Measurements from ENCODE around the gene P2RX1.
"Not testable (repeated sequence)": the region's sequence is repeated elsewhere in the genome, so short reads cannot be mapped to it uniquely, and the experiment has no call there.

Gene P2RX1

DNA sequence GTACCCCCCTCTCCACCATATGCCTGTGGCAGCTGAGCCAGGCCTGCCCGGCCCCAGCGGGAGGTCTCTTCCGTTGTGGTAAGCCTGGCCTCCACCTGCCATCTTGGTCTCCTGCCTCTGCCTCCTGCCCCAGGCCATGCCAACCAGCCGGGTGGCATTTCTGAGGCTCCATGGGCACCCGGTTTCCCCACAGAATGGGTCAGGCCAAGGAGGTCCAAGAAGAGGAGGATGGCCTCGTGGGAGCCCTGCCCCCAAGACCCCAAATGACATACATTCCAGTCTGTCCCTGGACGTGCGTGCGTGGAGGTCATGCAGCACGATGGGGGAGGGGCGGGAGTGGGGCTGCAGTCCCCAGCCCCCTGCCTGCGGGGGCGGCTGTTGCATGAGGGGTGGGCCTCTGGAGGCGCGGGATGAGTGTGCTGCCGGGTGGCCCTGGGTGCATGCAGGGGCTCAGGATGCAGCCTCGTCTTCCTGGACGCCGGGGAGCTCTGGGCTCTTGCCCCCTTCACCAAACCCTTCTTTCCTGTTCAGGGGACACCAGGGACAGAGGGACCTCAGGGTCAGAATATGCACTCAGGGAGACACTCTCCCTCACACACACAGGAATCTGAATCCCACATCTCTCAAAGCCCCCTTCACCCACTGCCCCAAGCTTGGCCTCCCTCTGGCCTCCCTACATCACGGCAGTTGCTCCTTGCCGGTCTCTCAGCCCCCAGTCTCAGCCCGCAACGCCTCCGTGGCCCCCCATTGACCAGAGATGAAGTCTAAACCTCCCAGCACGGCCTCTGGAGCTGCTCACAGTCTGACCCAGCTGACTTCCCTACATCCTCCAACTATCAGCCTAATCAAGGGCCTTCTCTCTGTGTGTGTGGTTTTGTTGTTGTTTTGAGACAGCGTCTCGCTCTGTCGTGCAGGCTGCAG lies 54.2 kb downstream of the P2RX1 start:
- no peak for DNase-seq

DNA sequence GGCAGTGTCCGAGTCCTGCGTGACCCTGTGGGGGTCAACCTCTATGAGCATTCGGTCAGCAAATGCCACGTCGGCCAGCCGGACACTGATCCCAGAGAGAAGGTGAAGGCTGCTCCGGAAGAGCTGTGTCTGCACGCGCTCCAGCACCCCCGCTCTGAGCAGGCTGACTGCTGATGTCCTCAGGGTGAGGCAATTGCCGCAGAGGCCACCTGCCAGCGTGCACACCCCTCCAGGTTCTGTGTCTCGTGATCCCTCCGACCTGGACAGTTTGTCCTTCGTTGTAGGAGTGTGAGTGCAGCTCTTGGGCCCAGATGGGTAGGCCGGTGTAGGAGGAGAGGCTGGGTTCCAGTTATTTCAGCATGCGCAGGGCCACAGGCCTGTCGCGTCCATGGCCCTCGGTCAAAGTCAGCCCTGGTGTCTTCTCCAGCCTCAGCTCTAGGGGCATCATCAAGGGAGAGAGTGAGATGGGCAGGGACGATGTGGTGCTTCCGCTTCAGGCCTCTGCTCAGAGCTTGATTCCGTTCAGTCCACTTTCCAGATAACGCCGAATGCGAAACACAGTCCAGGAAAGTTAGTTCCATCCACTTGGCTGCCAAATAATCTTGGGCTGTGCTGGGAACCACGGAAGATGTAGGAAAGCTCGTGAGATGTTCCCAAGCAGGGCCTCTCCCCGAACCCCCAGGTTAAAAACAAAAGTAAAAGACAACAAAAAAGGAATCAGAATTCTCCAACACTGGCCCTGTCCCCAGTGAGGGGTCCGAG lies 55.1 kb downstream of the P2RX1 start:
- DNase-seq = no peak

DNA sequence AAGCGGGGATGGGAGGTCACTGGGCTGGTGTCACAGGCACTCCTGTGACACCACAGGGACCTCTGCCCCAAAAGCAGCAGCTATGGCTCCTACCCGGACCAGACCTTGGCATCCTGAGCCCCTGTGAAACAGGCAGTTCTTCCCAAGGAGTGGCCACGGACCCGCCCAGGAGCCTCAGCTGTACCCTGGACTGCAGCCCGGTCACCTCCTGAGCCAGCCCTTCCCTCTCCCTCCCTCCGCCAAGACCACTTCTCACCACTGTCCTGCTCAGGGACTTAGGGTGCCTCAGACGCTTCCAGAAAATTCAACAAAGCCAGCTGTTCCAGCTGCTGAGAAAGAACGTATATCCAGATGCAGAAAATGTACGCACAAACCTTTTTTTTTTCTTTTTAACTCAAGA lies 56.3 kb downstream of the P2RX1 start:
- no peak for DNase-seq

DNA sequence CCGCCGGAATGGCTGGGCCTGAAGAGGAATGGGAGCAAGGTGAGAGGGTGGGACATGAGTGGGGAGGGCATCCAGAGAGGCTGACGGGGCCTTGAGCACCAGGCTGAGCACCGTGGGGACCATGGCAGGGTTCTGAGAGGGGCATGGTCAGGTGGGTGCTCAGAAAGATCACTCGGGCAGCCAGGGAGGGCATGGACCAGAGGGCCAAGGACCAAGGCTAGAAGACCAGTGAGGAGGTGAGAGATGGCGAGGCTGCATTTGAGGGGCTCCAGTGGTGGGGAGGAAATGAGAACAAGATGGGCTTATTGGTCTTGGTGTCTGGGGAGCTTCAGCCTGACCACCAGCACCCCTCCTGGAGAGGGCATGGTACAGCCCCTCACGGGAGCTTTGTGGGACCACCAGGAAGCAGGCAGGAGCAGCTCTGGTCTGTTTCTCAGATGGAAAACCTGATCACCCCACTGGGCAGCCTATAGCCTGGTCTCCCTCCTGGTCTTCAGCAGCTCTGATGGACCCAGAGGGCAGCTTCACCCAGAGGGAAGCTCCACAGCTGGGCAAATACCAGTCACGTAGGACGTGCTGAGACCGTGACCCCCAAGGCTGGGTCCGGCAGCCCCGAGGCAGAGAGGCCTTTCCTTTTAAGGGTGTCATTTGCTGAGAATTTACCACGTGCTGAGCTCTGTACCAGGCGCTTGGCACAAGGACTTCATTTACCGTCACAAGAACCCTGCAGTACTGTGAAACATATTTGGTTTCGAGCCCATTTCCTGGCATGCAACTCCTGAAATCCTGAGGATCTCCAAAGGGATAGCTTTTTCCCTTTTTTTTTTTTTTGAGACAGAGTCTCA lies 58.8 kb downstream of the P2RX1 start:
- no peak for DNase-seq

DNA sequence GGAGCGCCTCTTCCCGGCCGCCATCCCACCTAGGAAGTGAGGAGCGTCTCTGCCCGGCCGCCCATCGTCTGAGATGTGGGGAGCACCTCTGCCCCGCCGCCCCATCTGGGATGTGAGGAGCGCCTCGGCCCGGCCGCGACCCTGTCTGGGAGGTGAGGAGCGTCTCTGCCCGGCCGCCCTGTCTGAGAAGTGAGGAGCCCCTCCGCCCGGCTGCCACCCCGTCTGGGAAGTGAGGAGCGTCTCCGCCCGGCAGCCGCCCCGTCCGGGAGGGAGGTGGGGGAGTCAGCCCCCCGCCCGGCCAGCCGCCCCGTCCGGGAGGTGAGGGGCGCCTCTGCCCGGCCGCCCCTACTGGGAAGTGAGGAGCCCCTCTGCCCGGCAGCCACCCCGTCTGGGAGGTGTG lies 62.1 kb downstream of the P2RX1 start:
- DNase-seq = not testable (repeated sequence)

DNA sequence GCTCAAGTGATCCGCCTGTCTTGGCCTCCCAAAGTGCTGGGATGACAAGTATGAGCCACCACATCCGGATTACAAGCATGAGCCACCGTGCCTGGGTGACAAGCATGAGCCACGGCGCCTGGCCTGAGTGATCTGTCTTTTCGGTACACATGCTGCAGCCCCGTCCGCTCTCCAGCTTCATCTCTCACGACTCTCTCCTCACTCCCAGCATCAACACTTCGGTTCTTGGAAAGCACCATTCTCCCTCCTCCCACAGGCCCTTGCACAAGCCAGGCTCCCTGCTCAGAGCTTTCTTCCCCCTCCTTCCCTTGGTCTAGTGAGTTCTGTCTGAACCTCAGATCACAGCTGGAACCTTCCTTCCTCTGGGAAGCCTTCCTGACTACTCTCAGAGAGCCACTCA lies 63.7 kb downstream of the P2RX1 start:
- no peak for DNase-seq

DNA sequence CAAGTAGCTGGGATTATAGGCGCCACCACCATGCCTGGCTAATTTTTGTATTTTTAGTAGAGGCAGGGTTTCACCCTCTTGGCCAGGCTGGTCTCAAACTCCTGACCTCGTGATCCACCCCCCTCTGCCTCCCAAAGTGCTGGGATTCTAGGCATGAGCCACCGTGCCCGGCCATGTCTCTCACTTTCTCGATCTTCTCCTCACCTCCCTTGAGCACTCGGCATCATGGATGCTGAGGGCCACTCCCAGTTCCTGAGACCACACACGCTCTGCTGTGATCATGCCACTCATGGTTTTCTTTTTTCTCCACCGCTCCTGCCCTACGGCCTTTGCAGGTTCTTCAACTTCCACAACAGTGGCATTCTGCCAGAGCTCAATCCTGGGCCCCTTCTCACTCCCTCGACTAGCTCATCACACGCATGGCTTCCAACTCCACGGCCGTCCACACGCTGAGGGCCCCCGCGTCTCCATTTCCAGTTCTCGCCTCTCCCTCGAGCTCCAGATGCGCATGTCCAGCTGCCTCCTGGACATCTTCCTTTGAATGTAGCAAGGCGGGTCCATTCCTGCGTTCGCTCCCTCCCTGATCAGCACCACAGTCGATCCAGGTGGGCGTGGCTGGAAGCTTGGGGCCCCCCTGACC lies 64.7 kb downstream of the P2RX1 start:
- no peak for DNase-seq

DNA sequence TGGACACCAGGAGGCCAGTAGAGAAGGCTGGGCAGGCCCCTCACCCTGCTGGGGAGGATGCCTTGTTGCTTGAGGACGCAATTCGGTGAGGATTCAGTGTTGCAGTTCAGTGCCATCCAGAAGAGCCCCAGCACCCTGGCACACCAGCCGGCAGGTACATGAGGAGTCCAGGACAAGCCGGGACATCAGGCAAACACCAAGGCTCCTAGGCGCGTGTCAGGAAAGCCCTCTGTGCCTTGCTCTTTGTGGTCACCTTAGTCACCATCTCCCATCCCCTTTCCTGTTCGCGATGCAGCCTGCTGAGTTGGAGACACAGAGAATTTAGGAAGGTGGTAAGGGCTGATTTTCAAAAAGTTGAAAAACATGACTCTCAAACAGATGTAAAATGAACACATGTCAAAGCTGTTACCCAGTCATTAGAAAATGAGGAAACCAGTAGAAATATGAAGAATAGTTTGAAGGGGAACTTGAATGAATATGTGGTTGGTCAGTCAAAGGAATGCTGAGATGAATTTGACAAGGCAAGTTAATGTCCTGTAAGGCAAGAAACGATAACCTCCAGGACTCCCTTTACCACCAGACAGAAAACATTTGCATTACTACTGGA lies 67.9 kb downstream of the P2RX1 start:
- no peak for DNase-seq

DNA sequence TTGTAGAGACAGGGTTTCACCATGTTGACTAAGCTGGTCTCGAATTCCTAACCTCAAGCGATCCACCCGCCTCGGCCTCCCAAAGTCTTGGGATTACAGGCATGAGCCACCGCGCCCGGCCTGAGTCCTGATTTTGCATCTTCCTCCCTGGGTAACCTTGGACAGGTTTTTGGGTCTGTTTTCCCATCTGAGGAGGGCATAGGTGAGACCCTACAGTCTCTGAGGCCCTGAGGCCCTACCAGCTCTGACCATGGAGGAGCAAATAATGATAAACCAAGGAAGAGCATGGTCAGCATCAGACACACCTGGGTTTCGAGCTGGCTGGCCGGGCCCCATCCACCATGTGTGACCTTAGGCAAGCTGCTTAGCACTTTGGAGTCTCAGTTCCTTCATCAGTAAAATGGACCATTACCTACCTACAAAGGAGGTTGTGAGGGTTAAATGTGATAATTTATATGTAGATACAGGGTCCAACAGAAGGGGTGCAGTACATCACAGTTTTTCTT lies 69.0 kb downstream of the P2RX1 start:
- DNase-seq = no peak

Data from nucleus accumbens (tissue), 56 donors.